Endodermal cell (in vitro differentiated cells): ENCODE results near the gene ARHGEF33. TPM values are rescaled to one million over a fixed set of nuclear protein-coding genes. Genes with fewer than 3 reads are reported as not detected.
"Not testable (repeated sequence)": the region's sequence is repeated elsewhere in the genome, so short reads cannot be mapped to it uniquely, and the experiment has no call there.

Experiments
- DNase-seq: peaks from one replicate; pipeline ENCODE4 v3.0.0-alpha.2; 2017
- H3K27ac ChIP-seq: 2 replicates; pipeline ENCODE4 v1.5.1; 2013; ENCODE audit warnings: mild to moderate bottlenecking, low read depth, low read length, moderate library complexity
- H3K27me3 ChIP-seq: 2 replicates; pipeline ENCODE4 v1.6.1; 2013; ENCODE audit warnings: mild to moderate bottlenecking, low read length, moderate library complexity; ENCODE audit not compliant: insufficient read depth, control insufficient read depth, poor library complexity, severe bottlenecking
- H3K36me3 ChIP-seq: 2 replicates; pipeline ENCODE4 v1.7.0; 2013; ENCODE audit warnings: mild to moderate bottlenecking, low read length, moderate library complexity; ENCODE audit not compliant: control insufficient read depth, insufficient read depth
- H3K4me1 ChIP-seq: one replicate; pipeline ENCODE4 v1.7.0; 2013; ENCODE audit warnings: low read length; ENCODE audit not compliant: control insufficient read depth, insufficient read depth
- H3K4me3 ChIP-seq: 2 replicates; pipeline ENCODE4 v1.5.1; 2013; ENCODE audit warnings: mild to moderate bottlenecking, low read length, moderate library complexity
- H3K9ac ChIP-seq: 2 replicates; pipeline ENCODE4 v1.6.1; 2013; ENCODE audit warnings: mild to moderate bottlenecking, low read length, moderate library complexity; ENCODE audit not compliant: poor library complexity, severe bottlenecking; ENCODE audit errors: extremely low read depth
- H3K9me3 ChIP-seq: 2 replicates; pipeline ENCODE4 v1.6.1; 2013; ENCODE audit warnings: mild to moderate bottlenecking, low read length, moderate library complexity; ENCODE audit not compliant: control insufficient read depth
- H3K27ac Mint-ChIP-seq: 2 replicates; pipeline ENCODE4 v1.8.0; 2020; ENCODE audit warnings: mixed read lengths
- H3K27me3 Mint-ChIP-seq: 2 replicates; pipeline ENCODE4 v1.8.0; 2021; ENCODE audit warnings: mild to moderate bottlenecking, mixed read lengths; ENCODE audit not compliant: insufficient read depth
- H3K36me3 Mint-ChIP-seq: 2 replicates; pipeline ENCODE4 v1.8.0; 2020; ENCODE audit warnings: low read depth, mixed read lengths
- H3K4me1 Mint-ChIP-seq: 2 replicates; pipeline ENCODE4 v1.8.0; 2020; ENCODE audit warnings: mixed read lengths
- H3K4me3 Mint-ChIP-seq: 2 replicates; pipeline ENCODE4 v1.8.0; 2020; ENCODE audit warnings: mild to moderate bottlenecking, moderate library complexity, mixed read lengths
- H3K9me3 Mint-ChIP-seq: 2 replicates; pipeline ENCODE4 v1.8.0; 2020; ENCODE audit warnings: mild to moderate bottlenecking, mixed read lengths
- CTCF ChIP-seq: fragments of 200-600 bp; sonication (generic); conservative IDR thresholded peaks from 2 replicates; pipeline ENCODE4 v1.5.0; 2021; ENCODE audit warnings: antibody characterized with exemption, mild to moderate bottlenecking
- WGBS, 2 experiments: methylation state at CpG; one replicate each; pipeline versions ENCODE4 v1.1.5 to v1.1.7; 2013; ENCODE audit warnings: missing lambda C conversion rate in 2 of 2, mixed read lengths in 1 of 2; ENCODE audit not compliant: insufficient coverage in 1 of 2, insufficient read length in 1 of 2; 5-methylcytosine and 5-hydroxymethylcytosine counted together
- total RNA-seq, 2 donors: library from RNA; stranded (reverse); fragmentation: NEBNext Ultra II Directional in 1 of 2; extraction: Animal tissue kit (Norgen Biotek cat#: 25700) in 1 of 2; gene quantifications; 2 replicates in 1 of 2; 3 replicates in 1 of 2; pipeline ENCODE4 v1.2.1, GENCODE V29; 2021

The ARHGEF33 gene
- total RNA-seq, 2 donors from 2014 or later: 0.57 to 1.00 TPM

- Mint-ChIP-seq H3K4me1 (no peaks in the 10 kb centered on the region), H3K36me3 (no peaks in the 10 kb centered on the region), H3K9me3 (no peaks in the 10 kb centered on the region), H3K27ac (no peak overlapping the region), H3K4me3 (no peak overlapping the region), H3K27me3 (no peaks in the 10 kb centered on the region)
- no peak overlapping the region for H3K27ac ChIP-seq
- no peaks in the 10 kb centered on the region for H3K9me3 ChIP-seq
- H3K4me1 ChIP-seq: no peaks in the 10 kb centered on the region
- TF ChIP-seq CTCF: no peak
- no peak overlapping the region for H3K9ac ChIP-seq
- WGBS, 2 experiments: 83 to 85% methylated on average over 5 of the region's 5 CpGs
- no peaks in the 10 kb centered on the region for H3K27me3 ChIP-seq
- H3K36me3 ChIP-seq: no peaks in the 10 kb centered on the region
- no peak overlapping the region for H3K4me3 ChIP-seq
- no peak for DNase-seq
Measured at GRCh38 chr2:38934742-38935141, 45.1 kb downstream of the ARHGEF33 start.

- no peak for DNase-seq
- no peaks in the 10 kb centered on the region for H3K9me3 ChIP-seq
- no peaks in the 10 kb centered on the region for H3K36me3 ChIP-seq
- Mint-ChIP-seq H3K27me3 (no peaks in the 10 kb centered on the region), H3K4me3 (no peak overlapping the region), H3K36me3 (no peaks in the 10 kb centered on the region), H3K27ac (no peak overlapping the region), H3K9me3 (no peaks in the 10 kb centered on the region), H3K4me1 (no peaks in the 10 kb centered on the region)
- no peaks in the 10 kb centered on the region for H3K4me1 ChIP-seq
- TF ChIP-seq CTCF: no peak
- no peak overlapping the region for H3K27ac ChIP-seq
- no peak overlapping the region for H3K4me3 ChIP-seq
- WGBS, 2 experiments: 89 to 100% methylated on average over 1 to 4 of the region's 4 CpGs
- H3K9ac ChIP-seq: no peak overlapping the region
- H3K27me3 ChIP-seq: no peaks in the 10 kb centered on the region
Measured at GRCh38 chr2:38935568-38936172, 46.0 kb downstream of the ARHGEF33 start.

- H3K4me1 ChIP-seq, H3K27ac ChIP-seq, H3K4me3 ChIP-seq, H3K9ac ChIP-seq, H3K27me3 Mint-ChIP-seq, H3K27ac Mint-ChIP-seq, H3K36me3 Mint-ChIP-seq, H3K27me3 ChIP-seq, H3K9me3 Mint-ChIP-seq, H3K9me3 ChIP-seq, H3K4me3 Mint-ChIP-seq, H3K36me3 ChIP-seq, DNase-seq, H3K4me1 Mint-ChIP-seq: not testable (repeated sequence)
- 94% methylated on average over 5 to 6 of the region's 6 CpGs for WGBS, 2 experiments
Measured at GRCh38 chr2:38936516-38936915, 46.8 kb downstream of the ARHGEF33 start.

GRCh38 chr2:38937548-38937947 is 47.9 kb downstream of the ARHGEF33 start:
- Mint-ChIP-seq H3K9me3 (no peaks in the 10 kb centered on the region), H3K4me3 (no peak overlapping the region), H3K4me1 (no peaks in the 10 kb centered on the region), H3K36me3 (no peaks in the 10 kb centered on the region), H3K27ac (no peak overlapping the region), H3K27me3 (no peaks in the 10 kb centered on the region)
- no peak overlapping the region for H3K9ac ChIP-seq
- no peak overlapping the region for H3K4me3 ChIP-seq
- no peak for DNase-seq
- 94 to 96% methylated on average over 2 to 3 of the region's 3 CpGs for WGBS, 2 experiments
- TF ChIP-seq CTCF: no peak
- H3K36me3 ChIP-seq: no peaks in the 10 kb centered on the region
- H3K4me1 ChIP-seq: no peaks in the 10 kb centered on the region
- H3K27me3 ChIP-seq: no peaks in the 10 kb centered on the region
- no peak overlapping the region for H3K27ac ChIP-seq
- no peaks in the 10 kb centered on the region for H3K9me3 ChIP-seq
